ENCODE results near the gene CTDSP2.
A peak's percentile ranks its signal among the peaks of the same experiment; 100 is the strongest.
"Not testable (repeated sequence)": the region's sequence is repeated elsewhere in the genome, so short reads cannot be mapped to it uniquely, and the experiment has no call there.

The CTDSP2 gene

GRCh38 chr12:57783861-57784260, 62.7 kb downstream of the CTDSP2 start:
- DNase-seq (ENCODE audit: low read depth in 1 of 2, low spot score in 1 of 2), result no peak

- DNase-seq (ENCODE audit: low read depth in 1 of 2, low spot score in 1 of 2), result no peak
Measured at GRCh38 chr12:57783466-57783801, 63.1 kb downstream of the CTDSP2 start.

- peak; percentile 94 to 97 for DNase-seq (ENCODE audit: low read depth in 1 of 2, low spot score in 1 of 2)
Measured at GRCh38 chr12:57782608-57783465, 63.7 kb downstream of the CTDSP2 start, which contains the start of gene TSFM. Gene TSFM (plus strand): TSS chr12:57782787. CDS start chr12:57782802, 15 bp downstream.

- DNase-seq (ENCODE audit: low read depth in 1 of 2, low spot score in 1 of 2), result no peak
Measured at GRCh38 chr12:57782243-57782607, 64.3 kb downstream of the CTDSP2 start.

GRCh38 chr12:57781801-57782200, 64.7 kb downstream of the CTDSP2 start:
- DNase-seq (ENCODE audit: low read depth in 1 of 2, low spot score in 1 of 2), result no peak

- DNase-seq (ENCODE audit: low read depth in 1 of 2, low spot score in 1 of 2), result no peak
Measured at GRCh38 chr12:57781244-57781643, 65.3 kb downstream of the CTDSP2 start.

- DNase-seq (ENCODE audit: low read depth in 1 of 2, low spot score in 1 of 2), result no peak
Measured at GRCh38 chr12:57780284-57780897, 66.1 kb downstream of the CTDSP2 start.

GRCh38 chr12:57779736-57780135, 66.8 kb downstream of the CTDSP2 start:
- DNase-seq (ENCODE audit: low read depth in 1 of 2, low spot score in 1 of 2), result no peak

- DNase-seq (ENCODE audit: low read depth in 1 of 2, low spot score in 1 of 2), result no peak
Measured at GRCh38 chr12:57777911-57778310, 68.6 kb downstream of the CTDSP2 start.

- no peak for DNase-seq (ENCODE audit: low read depth in 1 of 2, low spot score in 1 of 2)
Measured at GRCh38 chr12:57777367-57777766, 69.2 kb downstream of the CTDSP2 start.

- no peak for DNase-seq (ENCODE audit: low read depth in 1 of 2, low spot score in 1 of 2)
Measured at GRCh38 chr12:57776247-57776587, 70.3 kb downstream of the CTDSP2 start.

GRCh38 chr12:57775563-57776246, 70.8 kb downstream of the CTDSP2 start:
- no peak for DNase-seq (ENCODE audit: low read depth in 1 of 2, low spot score in 1 of 2)

- no peak for DNase-seq (ENCODE audit: low read depth in 1 of 2, low spot score in 1 of 2)
Measured at GRCh38 chr12:57775044-57775443, 71.5 kb downstream of the CTDSP2 start.

GRCh38 chr12:57774634-57775033, 71.9 kb downstream of the CTDSP2 start:
- DNase-seq (ENCODE audit: low read depth in 1 of 2, low spot score in 1 of 2), result not testable (repeated sequence)

- DNase-seq (ENCODE audit: low read depth in 1 of 2, low spot score in 1 of 2), result no peak
Measured at GRCh38 chr12:57772429-57773322, 73.9 kb downstream of the CTDSP2 start, which contains the start of gene EEF1AKMT3. Gene EEF1AKMT3 (plus strand): TSS chr12:57772614. CDS start chr12:57772725, 111 bp downstream.

GRCh38 chr12:57771873-57772428, 74.6 kb downstream of the CTDSP2 start, which contains the start of gene METTL1:
Gene METTL1 (minus strand): TSS chr12:57772105. CDS start chr12:57772083, 22 bp downstream.
- DNase-seq (ENCODE audit: low read depth in 1 of 2, low spot score in 1 of 2), result peak; percentile 90 to 93

- peak; percentile 87 to 92 for DNase-seq (ENCODE audit: low read depth in 1 of 2, low spot score in 1 of 2)
Measured at GRCh38 chr12:57771236-57771872, 75.2 kb downstream of the CTDSP2 start.

GRCh38 chr12:57770734-57771133, 75.8 kb downstream of the CTDSP2 start:
- no peak for DNase-seq (ENCODE audit: low read depth in 1 of 2, low spot score in 1 of 2)

Data from activated CD4-positive, alpha-beta T cell treated with anti-CD3 and anti-CD28 coated beads, Interleukin-2, amount 50 U/mL, for 24 hours (primary cell).